Astrocyte (in vitro differentiated cells and primary cell): ENCODE measurements around the gene TFAP2A. TPM values are rescaled to one million over a fixed set of nuclear protein-coding genes. Genes with fewer than 3 reads are reported as not detected.
A peak's percentile ranks its signal among the peaks of the same experiment; 100 is the strongest.

Source experiments
- DNase-seq: peaks from one replicate; pipeline ENCODE4 v3.0.0-alpha.2; 2010; ENCODE audit warnings: low read depth
- FAIRE-seq: peaks from 2 replicates; lab custom pipeline; 2011; peaks lifted over from hg19 to GRCh38; lab: Jason Lieb, UNC
- H2AFZ ChIP-seq: 2 replicates; pipeline ENCODE4 v1.6.0; 2012; ENCODE audit warnings: low read depth, low read length, inconsistent platforms
- H3K27ac ChIP-seq: 2 replicates; pipeline ENCODE4 v1.5.1; 2011; ENCODE audit warnings: low read depth, low read length, inconsistent platforms
- H3K27me3 ChIP-seq: 2 replicates; pipeline ENCODE4 v1.6.0; 2011; ENCODE audit warnings: low read length, inconsistent platforms; ENCODE audit not compliant: insufficient read depth
- H3K36me3 ChIP-seq: 2 replicates; pipeline ENCODE4 v1.5.1; 2011; ENCODE audit warnings: low read length, inconsistent platforms; ENCODE audit not compliant: insufficient read depth
- H3K4me1 ChIP-seq: 2 replicates; pipeline ENCODE4 v1.5.1; 2011; ENCODE audit warnings: low read length, inconsistent platforms; ENCODE audit not compliant: insufficient read depth
- H3K4me2 ChIP-seq: 2 replicates; pipeline ENCODE4 v1.6.0; 2012; ENCODE audit warnings: low read length, inconsistent platforms
- H3K4me3 ChIP-seq: 2 replicates; pipeline ENCODE4 v1.5.1; 2011; ENCODE audit warnings: low read depth, mild to moderate bottlenecking, low read length, inconsistent platforms; ENCODE audit not compliant: insufficient read depth
- H3K79me2 ChIP-seq: 2 replicates; pipeline ENCODE4 v1.6.0; 2012; ENCODE audit warnings: mild to moderate bottlenecking, low read length, inconsistent platforms; ENCODE audit not compliant: insufficient read depth
- H3K9ac ChIP-seq: 2 replicates; pipeline ENCODE4 v1.6.0; 2012; ENCODE audit warnings: mild to moderate bottlenecking, low read length, inconsistent platforms
- H3K9me3 ChIP-seq: 2 replicates; pipeline ENCODE4 v1.5.1; 2012; ENCODE audit warnings: low read depth, mild to moderate bottlenecking, low read length, inconsistent platforms; ENCODE audit not compliant: insufficient read depth
- H4K20me1 ChIP-seq: 2 replicates; pipeline ENCODE4 v1.6.0; 2012; ENCODE audit warnings: low read length, inconsistent platforms; ENCODE audit not compliant: insufficient read depth
- H3K27ac Mint-ChIP-seq: one replicate; pipeline ENCODE4 v1.8.0; 2021; ENCODE audit warnings: mild to moderate bottlenecking, mixed read lengths; ENCODE audit not compliant: unreplicated experiment
- H3K27me3 Mint-ChIP-seq: one replicate; pipeline ENCODE4 v1.8.0; 2021; ENCODE audit warnings: low read depth, mixed read lengths; ENCODE audit not compliant: unreplicated experiment
- H3K36me3 Mint-ChIP-seq: one replicate; pipeline ENCODE4 v1.8.0; 2021; ENCODE audit warnings: low read depth, mixed read lengths; ENCODE audit not compliant: unreplicated experiment
- H3K4me1 Mint-ChIP-seq: one replicate; pipeline ENCODE4 v1.8.0; 2021; ENCODE audit warnings: low read depth, mixed read lengths; ENCODE audit not compliant: unreplicated experiment
- H3K4me3 Mint-ChIP-seq: one replicate; pipeline ENCODE4 v1.8.0; 2021; ENCODE audit warnings: mild to moderate bottlenecking, moderate library complexity, mixed read lengths; ENCODE audit not compliant: unreplicated experiment
- H3K9me3 Mint-ChIP-seq: one replicate; pipeline ENCODE4 v1.8.0; 2021; ENCODE audit warnings: mild to moderate bottlenecking, mixed read lengths; ENCODE audit not compliant: unreplicated experiment
- CTCF ChIP-seq: IDR thresholded peaks from 2 replicates; pipeline ENCODE4 v1.5.1; 2011; ENCODE audit warnings: low read depth, mild to moderate bottlenecking, inconsistent platforms, low read length, moderate library complexity; ENCODE audit not compliant: insufficient read depth
- EZH2 ChIP-seq: IDR thresholded peaks from 2 replicates; pipeline ENCODE4 v1.6.1; 2012; ENCODE audit warnings: mild to moderate bottlenecking, low read length, inconsistent platforms; ENCODE audit not compliant: insufficient read depth
- total RNA-seq: library from RNA; stranded (reverse); gene quantifications from 2 replicates; pipeline ENCODE4 v1.2.1, GENCODE V29; 2021

Gene TFAP2A
- total RNA-seq, 1 donor from 2014 or later: 6.6 TPM

GRCh38 chr6:10437891-10438290, 23.0 kb upstream of the TFAP2A start:
- Histone ChIP-seq H3K79me2 (no peaks in the 10 kb centered on the region), H3K4me2 (no peak overlapping the region), H3K9me3 (no peaks in the 10 kb centered on the region), H4K20me1 (no peaks in the 10 kb centered on the region), H2AFZ (no peak overlapping the region), H3K27me3 (peaks cover 3% of the 10 kb centered on the region), H3K9ac (no peak overlapping the region), H3K4me1 (peaks cover 17% of the 10 kb centered on the region), H3K4me3 (no peak overlapping the region), H3K27ac (no peak overlapping the region), H3K36me3 (no peaks in the 10 kb centered on the region)
- Mint-ChIP-seq H3K4me1 (peaks cover 11% of the 10 kb centered on the region), H3K27me3 (no peaks in the 10 kb centered on the region), H3K27ac (no peak overlapping the region), H3K9me3 (no peaks in the 10 kb centered on the region), H3K36me3 (peaks cover 2% of the 10 kb centered on the region), H3K4me3 (no peak overlapping the region)
- TF ChIP-seq EZH2: no peak
- no peak for TF ChIP-seq CTCF
- no peak for FAIRE-seq
- DNase-seq: no peak

GRCh38 chr6:10434235-10434634, 19.4 kb upstream of the TFAP2A start:
- no peaks in the 10 kb centered on the region for H3K79me2 ChIP-seq
- TF ChIP-seq CTCF (no peak), EZH2 (no peak)
- H3K27me3 ChIP-seq: peaks cover 3% of the 10 kb centered on the region
- FAIRE-seq (no peak), DNase-seq (peak; percentile 48)
- H2AFZ ChIP-seq: peak overlapping the region; percentile 54
- Mint-ChIP-seq H3K27me3 (peaks cover 3% of the 10 kb centered on the region), H3K36me3 (peaks cover 2% of the 10 kb centered on the region), H3K9me3 (no peaks in the 10 kb centered on the region), H3K4me1 (peaks cover 7% of the 10 kb centered on the region), H3K4me3 (no peak overlapping the region), H3K27ac (no peak overlapping the region)
- H3K36me3 ChIP-seq: no peaks in the 10 kb centered on the region
- H3K27ac ChIP-seq: no peak overlapping the region
- H3K9me3 ChIP-seq: no peaks in the 10 kb centered on the region
- no peaks in the 10 kb centered on the region for H4K20me1 ChIP-seq
- no peak overlapping the region for H3K9ac ChIP-seq
- peak overlapping the region; percentile 49 for H3K4me2 ChIP-seq
- H3K4me3 ChIP-seq: no peak overlapping the region
- H3K4me1 ChIP-seq: peaks cover 5% of the 10 kb centered on the region

GRCh38 chr6:10433322-10433721, 18.4 kb upstream of the TFAP2A start:
- peaks cover 5% of the 10 kb centered on the region for H3K27me3 Mint-ChIP-seq
- H2AFZ ChIP-seq: no peak overlapping the region
- H3K27ac Mint-ChIP-seq: no peak overlapping the region
- no peak overlapping the region for H3K9ac ChIP-seq
- peaks cover 8% of the 10 kb centered on the region for H3K27me3 ChIP-seq
- peaks cover 7% of the 10 kb centered on the region for H3K4me1 Mint-ChIP-seq
- H3K9me3 Mint-ChIP-seq: no peaks in the 10 kb centered on the region
- peaks cover 2% of the 10 kb centered on the region for H3K36me3 Mint-ChIP-seq
- H3K4me3 ChIP-seq: no peak overlapping the region
- no peak overlapping the region for H3K4me2 ChIP-seq
- no peaks in the 10 kb centered on the region for H4K20me1 ChIP-seq
- DNase-seq (no peak), FAIRE-seq (no peak)
- TF ChIP-seq CTCF: no peak
- TF ChIP-seq EZH2: no peak
- no peak overlapping the region for H3K4me3 Mint-ChIP-seq
- peaks cover 5% of the 10 kb centered on the region for H3K4me1 ChIP-seq
- H3K79me2 ChIP-seq: no peaks in the 10 kb centered on the region
- H3K27ac ChIP-seq: no peak overlapping the region
- H3K36me3 ChIP-seq: no peaks in the 10 kb centered on the region
- no peaks in the 10 kb centered on the region for H3K9me3 ChIP-seq
